H4 (cell line): Measurements from ENCODE around the gene C1orf21. TPM values are rescaled to one million over a fixed set of nuclear protein-coding genes. Genes with fewer than 3 reads are reported as not detected.

Experiments
- DNase-seq: peaks from one replicate; pipeline ENCODE4 v3.0.0-alpha.2; 2015; ENCODE audit warnings: low spot score
- total RNA-seq: library from RNA; depleted of rRNA; stranded (reverse); fragments of >200 nt; shearing (Covaris generic); gene quantifications from 2 replicates; pipeline ENCODE4 v1.2.3, GENCODE V29; 2014

The C1orf21 gene
- total RNA-seq, 1 experiment from 2014 or later, result 24.0 TPM

GRCh38 chr1:184447651-184448185, 60.9 kb downstream of the C1orf21 start:
- no peak for DNase-seq

GRCh38 chr1:184449916-184450315, 63.1 kb downstream of the C1orf21 start:
- DNase-seq, result no peak

- DNase-seq, result no peak
Observed at GRCh38 chr1:184455786-184456185, 69.0 kb downstream of the C1orf21 start.

- DNase-seq, result no peak
Observed at GRCh38 chr1:184456189-184456588, 69.4 kb downstream of the C1orf21 start.

- DNase-seq, result peak; percentile 14
Observed at GRCh38 chr1:184457500-184457899, 70.7 kb downstream of the C1orf21 start.

GRCh38 chr1:184461321-184461720, 74.5 kb downstream of the C1orf21 start:
- DNase-seq, result no peak

- DNase-seq, result no peak
Observed at GRCh38 chr1:184462155-184462554, 75.3 kb downstream of the C1orf21 start.

- no peak for DNase-seq
Observed at GRCh38 chr1:184462990-184463389, 76.2 kb downstream of the C1orf21 start.

GRCh38 chr1:184463680-184464079, 76.9 kb downstream of the C1orf21 start:
- DNase-seq, result no peak

GRCh38 chr1:184464757-184465156, 77.9 kb downstream of the C1orf21 start:
- DNase-seq, result no peak

GRCh38 chr1:184465489-184466146, 78.8 kb downstream of the C1orf21 start:
- DNase-seq, result no peak

GRCh38 chr1:184467295-184467694, 80.5 kb downstream of the C1orf21 start:
- no peak for DNase-seq

- DNase-seq, result no peak
Observed at GRCh38 chr1:184469396-184469795, 82.6 kb downstream of the C1orf21 start.

GRCh38 chr1:184471686-184472085, 84.9 kb downstream of the C1orf21 start:
- DNase-seq, result no peak

GRCh38 chr1:184472136-184472535, 85.3 kb downstream of the C1orf21 start:
- DNase-seq, result no peak

- no peak for DNase-seq
Observed at GRCh38 chr1:184473176-184473966, 86.5 kb downstream of the C1orf21 start.

- no peak for DNase-seq
Observed at GRCh38 chr1:184476187-184476586, 89.4 kb downstream of the C1orf21 start.

- no peak for DNase-seq
Observed at GRCh38 chr1:184479435-184480167, 92.8 kb downstream of the C1orf21 start.

- no peak for DNase-seq
Observed at GRCh38 chr1:184480736-184481135, 93.9 kb downstream of the C1orf21 start.

- no peak for DNase-seq
Observed at GRCh38 chr1:184482136-184482535, 95.3 kb downstream of the C1orf21 start.

GRCh38 chr1:184483101-184483683, 96.4 kb downstream of the C1orf21 start:
- no peak for DNase-seq
